ENCODE results near the gene CISH. TPM values are rescaled to one million over a fixed set of nuclear protein-coding genes. Genes with fewer than 3 reads are reported as not detected.

Gene CISH
- total RNA-seq, 3 donors from 2014 or later (not counting 1 experiment from before 2014, with no cell fraction given) = 2.4 to 23.6 (median 11.3) TPM

- 34% methylated on average over 8 of the region's 8 CpGs for WGBS (ENCODE audit: insufficient coverage)
- intact Hi-C loops (cut with micrococcal nuclease) = loop anchor here (2.0 to 10.0 kb wide), 5 partner anchors 15 to 811 kb away; partner anchors contain the start of gene MANF
- no peaks in the 10 kb centered on the region for H3K9me3 ChIP-seq (ENCODE audit: control insufficient read depth, insufficient read depth, low read length)
- H3K9me3 Mint-ChIP-seq = no peaks in the 10 kb centered on the region
- no peaks in the 10 kb centered on the region for H3K27me3 Mint-ChIP-seq (ENCODE audit: low read depth in 2 of 2)
- no peaks in the 10 kb centered on the region for H3K36me3 Mint-ChIP-seq
- peaks cover 46 to 71% of the 10 kb centered on the region in 2 donors for H3K4me1 Mint-ChIP-seq
- peak overlapping the region; percentile 53 for H3K27ac ChIP-seq (ENCODE audit: low read length)
- peaks cover 17% of the 10 kb centered on the region for H3K36me3 ChIP-seq (ENCODE audit: control insufficient read depth, insufficient read depth, low read length)
- DNase-seq (peak in 1 of 2 donors; percentile 68), ATAC-seq (peak in 1 of 3 donors; percentile 12)
- H3K4me3 ChIP-seq (ENCODE audit: low read length) = no peak overlapping the region
- peak overlapping the region; percentile 78 for H3K4me3 Mint-ChIP-seq
- peak overlapping the region; percentile 88 to 95 for H3K27ac Mint-ChIP-seq
- TF ChIP-seq CTCF (IDR thresholded peaks at IDR 0.05) = no peak
- no peaks in the 10 kb centered on the region for H3K27me3 ChIP-seq (ENCODE audit: control insufficient read depth, insufficient read depth, low read length)
- H3K4me1 ChIP-seq (ENCODE audit: control insufficient read depth, insufficient read depth, low read length) = peaks cover 82% of the 10 kb centered on the region
Measured at GRCh38 chr3:50573566-50574443, 37.8 kb downstream of the CISH start.

- H3K4me1 ChIP-seq (ENCODE audit: control insufficient read depth, insufficient read depth, low read length) = peaks cover 91% of the 10 kb centered on the region
Measured at GRCh38 chr3:50572801-50573371, 38.7 kb downstream of the CISH start.

GRCh38 chr3:50572158-50572557 is 39.4 kb downstream of the CISH start:
- Mint-ChIP-seq H3K9me3 (no peaks in the 10 kb centered on the region), H3K4me1 (peaks cover 52 to 81% of the 10 kb centered on the region in 2 donors), H3K27me3 (ENCODE audit: low read depth in 2 of 2) (no peaks in the 10 kb centered on the region), H3K27ac (peak overlapping the region; percentile 88 to 95), H3K4me3 (peak overlapping the region; percentile 58), H3K36me3 (no peaks in the 10 kb centered on the region)
- Histone ChIP-seq H3K36me3 (ENCODE audit: control insufficient read depth, insufficient read depth, low read length) (peaks cover 3% of the 10 kb centered on the region), H3K27ac (ENCODE audit: low read length) (peak overlapping the region; percentile 53), H3K4me1 (ENCODE audit: control insufficient read depth, insufficient read depth, low read length) (peaks cover 89% of the 10 kb centered on the region), H3K9me3 (ENCODE audit: control insufficient read depth, insufficient read depth, low read length) (no peaks in the 10 kb centered on the region), H3K27me3 (ENCODE audit: control insufficient read depth, insufficient read depth, low read length) (no peaks in the 10 kb centered on the region), H3K4me3 (ENCODE audit: low read length) (no peak overlapping the region)
- intact Hi-C loops (cut with micrococcal nuclease) = loop anchor here (1.0 to 10.0 kb wide), 6 partner anchors 17 to 813 kb away; partner anchors contain the start of gene MANF
- DNase-seq (peak; percentile 77 to 91), ATAC-seq (peak; percentile 29 to 53 (median 32))
- peak; percentile 85 for TF ChIP-seq CTCF (IDR thresholded peaks at IDR 0.05)
- WGBS (ENCODE audit: insufficient coverage) = 0% methylated on average over 1 of the region's 1 CpG

More at GRCh38 chr3:50572801-50573371, 38.7 kb downstream of the CISH start:
- ATAC-seq (no peak), DNase-seq (peak in 1 of 2 donors; percentile 46)
- Mint-ChIP-seq H3K27me3 (ENCODE audit: low read depth in 2 of 2) (no peaks in the 10 kb centered on the region), H3K4me1 (peaks cover 48 to 76% of the 10 kb centered on the region in 2 donors), H3K27ac (peak overlapping the region; percentile 88 to 95), H3K9me3 (no peaks in the 10 kb centered on the region), H3K4me3 (peak overlapping the region; percentile 78), H3K36me3 (no peaks in the 10 kb centered on the region)
- Histone ChIP-seq H3K4me3 (ENCODE audit: low read length) (no peak overlapping the region), H3K36me3 (ENCODE audit: control insufficient read depth, insufficient read depth, low read length) (peaks cover 8% of the 10 kb centered on the region), H3K9me3 (ENCODE audit: control insufficient read depth, insufficient read depth, low read length) (no peaks in the 10 kb centered on the region), H3K27ac (ENCODE audit: low read length) (peak overlapping the region; percentile 53), H3K27me3 (ENCODE audit: control insufficient read depth, insufficient read depth, low read length) (no peaks in the 10 kb centered on the region)
- intact Hi-C loops (cut with micrococcal nuclease) = loop anchor here (1.0 to 10.0 kb wide), 6 partner anchors 16 to 812 kb away; partner anchors contain the start of gene MANF
- 63% methylated on average over 4 of the region's 4 CpGs for WGBS (ENCODE audit: insufficient coverage)
- no peak for TF ChIP-seq CTCF (IDR thresholded peaks at IDR 0.05)

Measured in natural killer cell (primary cell).